Measurements from ENCODE around the gene RBBP9. TPM values are rescaled to one million over a fixed set of nuclear protein-coding genes. Genes with fewer than 3 reads are reported as not detected.

The RBBP9 gene
- total and polyA plus RNA-seq, 2 experiments from 2014 or later: 4.8 to 21.1 TPM

DNA sequence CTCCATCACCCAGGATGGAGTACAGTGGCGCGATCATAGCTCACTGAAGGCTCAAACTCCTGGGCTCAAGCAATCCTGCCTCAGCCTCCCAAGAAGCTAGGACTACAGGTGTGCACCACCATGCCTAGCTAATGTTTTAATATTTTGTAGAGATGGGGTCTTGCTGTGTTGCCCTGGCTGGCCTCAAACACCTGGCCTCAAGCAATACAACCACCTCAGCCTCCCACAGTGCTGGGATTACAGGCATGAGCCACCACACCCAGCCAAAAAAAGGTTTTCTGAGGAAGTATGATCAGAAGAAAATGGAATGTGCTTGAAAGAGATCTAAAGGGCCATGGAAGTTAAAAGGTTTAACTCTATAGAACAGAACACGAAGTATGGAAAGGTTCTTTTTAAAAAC lies 8.7 kb downstream of the RBBP9 start:
- H3K4me2 ChIP-seq: no peak overlapping the region
- no peaks in the 10 kb centered on the region for H3F3A ChIP-seq (replicated peaks; ENCODE audit: low read depth)
- H3K9me2 ChIP-seq (ENCODE audit: insufficient read depth): no peaks in the 10 kb centered on the region
- H3K27ac ChIP-seq (ENCODE audit: low read depth): no peak overlapping the region
- peaks cover 5% of the 10 kb centered on the region; the same call in 1 of the 2 replicates for H4K20me1 ChIP-seq (replicated peaks; ENCODE audit: insufficient read depth)
- H3K27me3 ChIP-seq (ENCODE audit: insufficient read depth): no peaks in the 10 kb centered on the region
- no peak overlapping the region for H3K4me3 ChIP-seq
- peaks cover 37% of the 10 kb centered on the region for H3K36me3 Mint-ChIP-seq (ENCODE audit: low read depth)
- H2AFZ ChIP-seq: no peak overlapping the region
- H3K4me1 Mint-ChIP-seq: no peaks in the 10 kb centered on the region
- TF ChIP-seq, protein P1, sequence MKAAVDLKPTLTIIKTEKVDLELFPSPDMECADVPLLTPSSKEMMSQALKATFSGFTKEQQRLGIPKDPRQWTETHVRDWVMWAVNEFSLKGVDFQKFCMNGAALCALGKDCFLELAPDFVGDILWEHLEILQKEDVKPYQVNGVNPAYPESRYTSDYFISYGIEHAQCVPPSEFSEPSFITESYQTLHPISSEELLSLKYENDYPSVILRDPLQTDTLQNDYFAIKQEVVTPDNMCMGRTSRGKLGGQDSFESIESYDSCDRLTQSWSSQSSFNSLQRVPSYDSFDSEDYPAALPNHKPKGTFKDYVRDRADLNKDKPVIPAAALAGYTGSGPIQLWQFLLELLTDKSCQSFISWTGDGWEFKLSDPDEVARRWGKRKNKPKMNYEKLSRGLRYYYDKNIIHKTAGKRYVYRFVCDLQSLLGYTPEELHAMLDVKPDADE (IDR thresholded peaks at IDR 0.05): no peak
- TF ChIP-seq JUNB (IDR thresholded peaks at IDR 0.05; ENCODE audit: unreplicated experiment): no peak
- no peak for TF ChIP-seq EZH2 (IDR thresholded peaks at IDR 0.05; ENCODE audit: low read depth, unreplicated experiment)
- TF ChIP-seq, protein P2, sequence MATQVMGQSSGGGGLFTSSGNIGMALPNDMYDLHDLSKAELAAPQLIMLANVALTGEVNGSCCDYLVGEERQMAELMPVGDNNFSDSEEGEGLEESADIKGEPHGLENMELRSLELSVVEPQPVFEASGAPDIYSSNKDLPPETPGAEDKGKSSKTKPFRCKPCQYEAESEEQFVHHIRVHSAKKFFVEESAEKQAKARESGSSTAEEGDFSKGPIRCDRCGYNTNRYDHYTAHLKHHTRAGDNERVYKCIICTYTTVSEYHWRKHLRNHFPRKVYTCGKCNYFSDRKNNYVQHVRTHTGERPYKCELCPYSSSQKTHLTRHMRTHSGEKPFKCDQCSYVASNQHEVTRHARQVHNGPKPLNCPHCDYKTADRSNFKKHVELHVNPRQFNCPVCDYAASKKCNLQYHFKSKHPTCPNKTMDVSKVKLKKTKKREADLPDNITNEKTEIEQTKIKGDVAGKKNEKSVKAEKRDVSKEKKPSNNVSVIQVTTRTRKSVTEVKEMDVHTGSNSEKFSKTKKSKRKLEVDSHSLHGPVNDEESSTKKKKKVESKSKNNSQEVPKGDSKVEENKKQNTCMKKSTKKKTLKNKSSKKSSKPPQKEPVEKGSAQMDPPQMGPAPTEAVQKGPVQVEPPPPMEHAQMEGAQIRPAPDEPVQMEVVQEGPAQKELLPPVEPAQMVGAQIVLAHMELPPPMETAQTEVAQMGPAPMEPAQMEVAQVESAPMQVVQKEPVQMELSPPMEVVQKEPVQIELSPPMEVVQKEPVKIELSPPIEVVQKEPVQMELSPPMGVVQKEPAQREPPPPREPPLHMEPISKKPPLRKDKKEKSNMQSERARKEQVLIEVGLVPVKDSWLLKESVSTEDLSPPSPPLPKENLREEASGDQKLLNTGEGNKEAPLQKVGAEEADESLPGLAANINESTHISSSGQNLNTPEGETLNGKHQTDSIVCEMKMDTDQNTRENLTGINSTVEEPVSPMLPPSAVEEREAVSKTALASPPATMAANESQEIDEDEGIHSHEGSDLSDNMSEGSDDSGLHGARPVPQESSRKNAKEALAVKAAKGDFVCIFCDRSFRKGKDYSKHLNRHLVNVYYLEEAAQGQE (IDR thresholded peaks at IDR 0.05; ENCODE audit: unreplicated experiment): no peak
- no peak overlapping the region for H3K4me3 Mint-ChIP-seq
- DNase-seq (ENCODE audit: low spot score) (no peak), ATAC-seq (no peak)
- no peaks in the 10 kb centered on the region for H3K27me3 Mint-ChIP-seq (ENCODE audit: insufficient read depth, low read depth, poor library complexity)
- H3K36me3 ChIP-seq (ENCODE audit: insufficient read depth): peaks cover 34% of the 10 kb centered on the region
- H3K27ac Mint-ChIP-seq: no peak overlapping the region
- no peaks in the 10 kb centered on the region for H3K4me1 ChIP-seq (ENCODE audit: insufficient read depth)
- H3K79me2 ChIP-seq (replicated peaks; ENCODE audit: insufficient read depth): no peaks in the 10 kb centered on the region
- no peaks in the 10 kb centered on the region for H3K9me3 Mint-ChIP-seq

DNA sequence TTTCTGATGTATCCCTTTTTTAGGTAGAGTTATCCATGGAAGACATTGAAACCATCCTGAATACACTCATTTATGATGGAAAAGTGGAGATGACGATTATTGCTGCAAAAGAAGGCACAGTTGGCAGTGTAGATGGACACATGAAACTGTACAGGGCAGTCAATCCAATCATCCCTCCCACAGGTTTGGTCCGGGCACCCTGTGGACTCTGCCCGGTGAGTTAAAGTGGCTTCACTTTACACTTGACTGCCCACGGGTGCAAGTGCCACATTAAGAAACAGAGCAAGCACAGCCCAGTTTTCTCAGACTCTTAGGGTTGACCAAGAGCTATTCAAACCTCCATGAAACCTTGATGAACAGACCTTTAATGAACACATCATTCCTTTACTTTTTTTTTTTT lies 15.4 kb downstream of the RBBP9 start:
- DNase-seq (ENCODE audit: low spot score) (no peak), ATAC-seq (no peak)
- H3K27me3 Mint-ChIP-seq (ENCODE audit: insufficient read depth, low read depth, poor library complexity): no peaks in the 10 kb centered on the region
- 0 out of 2 replicates have a peak, but pooled peaks cover 2% of the 10 kb centered on the region for H4K20me1 ChIP-seq (replicated peaks; ENCODE audit: insufficient read depth)
- no peaks in the 10 kb centered on the region for H3K4me1 Mint-ChIP-seq
- H3K36me3 ChIP-seq (ENCODE audit: insufficient read depth): peaks cover 22% of the 10 kb centered on the region
- no peak overlapping the region for H3K4me3 Mint-ChIP-seq
- no peak overlapping the region for H3K27ac ChIP-seq (ENCODE audit: low read depth)
- no peaks in the 10 kb centered on the region for H3K79me2 ChIP-seq (replicated peaks; ENCODE audit: insufficient read depth)
- H3K4me2 ChIP-seq: no peak overlapping the region
- no peaks in the 10 kb centered on the region for H3F3A ChIP-seq (replicated peaks; ENCODE audit: low read depth)
- no peaks in the 10 kb centered on the region for H3K9me2 ChIP-seq (ENCODE audit: insufficient read depth)
- no peak overlapping the region for H2AFZ ChIP-seq
- no peaks in the 10 kb centered on the region for H3K9me3 Mint-ChIP-seq
- no peak overlapping the region for H3K4me3 ChIP-seq
- H3K27ac Mint-ChIP-seq: no peak overlapping the region
- H3K27me3 ChIP-seq (ENCODE audit: insufficient read depth): no peaks in the 10 kb centered on the region
- H3K36me3 Mint-ChIP-seq (ENCODE audit: low read depth): peaks cover 48% of the 10 kb centered on the region
- H3K4me1 ChIP-seq (ENCODE audit: insufficient read depth): no peaks in the 10 kb centered on the region
- TF ChIP-seq POLR2AphosphoS5 (IDR thresholded peaks at IDR 0.05; ENCODE audit: low read depth) (no peak), JUNB (IDR thresholded peaks at IDR 0.05; ENCODE audit: unreplicated experiment) (no peak), NANOG (IDR thresholded peaks at IDR 0.05; ENCODE audit: borderline replicate concordance) (no peak), ZNF331 (CRISPR knock-in tag; IDR thresholded peaks at IDR 0.05; ENCODE audit: low read depth) (no peak), STAT1 (IDR thresholded peaks at IDR 0.05; ENCODE audit: unreplicated experiment) (no peak), CREB1 (CRISPR knock-in tag; IDR thresholded peaks at IDR 0.05; ENCODE audit: low read depth) (no peak), EZH2phosphoT487 (IDR thresholded peaks at IDR 0.05; ENCODE audit: unreplicated experiment) (no peak), EZH2 (IDR thresholded peaks at IDR 0.05; ENCODE audit: low read depth, unreplicated experiment) (no peak)
- TF ChIP-seq, protein P3, sequence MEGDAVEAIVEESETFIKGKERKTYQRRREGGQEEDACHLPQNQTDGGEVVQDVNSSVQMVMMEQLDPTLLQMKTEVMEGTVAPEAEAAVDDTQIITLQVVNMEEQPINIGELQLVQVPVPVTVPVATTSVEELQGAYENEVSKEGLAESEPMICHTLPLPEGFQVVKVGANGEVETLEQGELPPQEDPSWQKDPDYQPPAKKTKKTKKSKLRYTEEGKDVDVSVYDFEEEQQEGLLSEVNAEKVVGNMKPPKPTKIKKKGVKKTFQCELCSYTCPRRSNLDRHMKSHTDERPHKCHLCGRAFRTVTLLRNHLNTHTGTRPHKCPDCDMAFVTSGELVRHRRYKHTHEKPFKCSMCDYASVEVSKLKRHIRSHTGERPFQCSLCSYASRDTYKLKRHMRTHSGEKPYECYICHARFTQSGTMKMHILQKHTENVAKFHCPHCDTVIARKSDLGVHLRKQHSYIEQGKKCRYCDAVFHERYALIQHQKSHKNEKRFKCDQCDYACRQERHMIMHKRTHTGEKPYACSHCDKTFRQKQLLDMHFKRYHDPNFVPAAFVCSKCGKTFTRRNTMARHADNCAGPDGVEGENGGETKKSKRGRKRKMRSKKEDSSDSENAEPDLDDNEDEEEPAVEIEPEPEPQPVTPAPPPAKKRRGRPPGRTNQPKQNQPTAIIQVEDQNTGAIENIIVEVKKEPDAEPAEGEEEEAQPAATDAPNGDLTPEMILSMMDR (conservative IDR thresholded peaks at IDR 0.05; ENCODE audit: low read depth in 2 of 2): no peak
- TF ChIP-seq, protein P1 (IDR thresholded peaks at IDR 0.05): no peak
- TF ChIP-seq, protein P2 (IDR thresholded peaks at IDR 0.05; ENCODE audit: unreplicated experiment): no peak
